MM.1S (cell line): ENCODE data around the gene NUDC.

Experiments used
- DNase-seq: peaks from one replicate; pipeline ENCODE4 v3.0.0-alpha.2; 2015
- H2AFZ ChIP-seq: fragments of 300-600 bp; sonication (generic); 2 replicates; pipeline ENCODE4 v1.6.0; 2016; ENCODE audit warnings: antibody characterized with exemption, low read length
- H3F3A ChIP-seq: fragments of 300-600 bp; sonication (generic); 2 replicates; pipeline ENCODE4 v1.6.1; 2016; ENCODE audit warnings: mild to moderate bottlenecking, antibody characterized with exemption, low read length, moderate library complexity, mixed read lengths; ENCODE audit not compliant: insufficient read depth
- H3K27ac ChIP-seq: fragments of 300-600 bp; sonication (generic); 2 replicates; pipeline ENCODE4 v1.5.1; 2016; ENCODE audit warnings: mild to moderate bottlenecking, low read length
- H3K27me3 ChIP-seq: fragments of 300-600 bp; sonication (generic); replicated peaks from 2 replicates; pipeline ENCODE4 v1.6.0; 2016; ENCODE audit warnings: low read length; ENCODE audit not compliant: insufficient read depth
- H3K36me3 ChIP-seq: fragments of 300-600 bp; sonication (generic); replicated peaks from 2 replicates; pipeline ENCODE4 v1.6.1; 2016; ENCODE audit warnings: mild to moderate bottlenecking, low read length, mixed read lengths; ENCODE audit not compliant: insufficient read depth
- H3K4me1 ChIP-seq: fragments of 300-600 bp; sonication (generic); 2 replicates; pipeline ENCODE4 v1.6.1; 2016; ENCODE audit warnings: low read length, mixed read lengths
- H3K4me2 ChIP-seq: fragments of 300-600 bp; sonication (generic); 2 replicates; pipeline ENCODE4 v1.6.0; 2016; ENCODE audit warnings: low read depth, low read length
- H3K4me3 ChIP-seq: fragments of 300-600 bp; sonication (generic); 2 replicates; pipeline ENCODE4 v1.5.1; 2016; ENCODE audit warnings: low read length, mixed read lengths
- H3K79me2 ChIP-seq: fragments of 300-600 bp; sonication (generic); 2 replicates; pipeline ENCODE4 v1.6.1; 2016; ENCODE audit warnings: mixed run types, low read length, mixed read lengths
- H3K9ac ChIP-seq: fragments of 300-600 bp; sonication (generic); 2 replicates; pipeline ENCODE4 v1.6.1; 2016; ENCODE audit warnings: low read length, mixed read lengths
- H3K9me2 ChIP-seq: fragments of 300-600 bp; sonication (generic); replicated peaks from 2 replicates; pipeline ENCODE4 v1.6.1; 2016; ENCODE audit warnings: mild to moderate bottlenecking, low read length, mixed read lengths; ENCODE audit not compliant: insufficient read depth
- H3K9me3 ChIP-seq: fragments of 300-600 bp; sonication (generic); replicated peaks from 2 replicates; pipeline ENCODE4 v1.6.1; 2016; ENCODE audit warnings: mild to moderate bottlenecking, low read length, mixed read lengths; ENCODE audit not compliant: insufficient read depth
- H4K20me1 ChIP-seq: fragments of 300-600 bp; sonication (generic); 2 replicates; pipeline ENCODE4 v1.6.1; 2016; ENCODE audit warnings: mild to moderate bottlenecking, low read length, moderate library complexity, mixed read lengths; ENCODE audit not compliant: insufficient read depth
- CTCF ChIP-seq: fragments of 300-600 bp; sonication (generic); IDR thresholded peaks from 2 replicates; pipeline ENCODE4 v1.5.1; 2016; ENCODE audit warnings: antibody characterized with exemption, low read length, mixed read lengths
- EZH2 ChIP-seq: fragments of 300-600 bp; sonication (generic); optimal IDR thresholded peaks from 2 replicates; pipeline ENCODE3; 2017; ENCODE audit warnings: low read depth, mild to moderate bottlenecking, antibody characterized with exemption, low read length, mixed read lengths
- EZH2phosphoT487 ChIP-seq: fragments of 300-600 bp; sonication (generic); IDR thresholded peaks from 2 replicates; pipeline ENCODE4 v1.6.1; 2018; ENCODE audit warnings: antibody characterized with exemption, low read length

Gene NUDC

GRCh38 chr1:26888231-26888630 is 33.3 kb upstream of the NUDC start:
- Histone ChIP-seq H4K20me1 (no peaks in the 10 kb centered on the region), H3K27me3 (no peaks in the 10 kb centered on the region), H2AFZ (no peak overlapping the region), H3K9ac (no peak overlapping the region), H3K36me3 (peaks cover 8% of the 10 kb centered on the region; the same call in 1 of the 2 replicates), H3K9me3 (no peaks in the 10 kb centered on the region), H3K27ac (no peak overlapping the region), H3K4me1 (peaks cover 10% of the 10 kb centered on the region), H3K9me2 (no peaks in the 10 kb centered on the region), H3K4me3 (no peak overlapping the region), H3K79me2 (peaks cover 28% of the 10 kb centered on the region), H3F3A (no peaks in the 10 kb centered on the region), H3K4me2 (no peak overlapping the region)
- DNase-seq: no peak
- no peak for TF ChIP-seq EZH2phosphoT487
- no peak for TF ChIP-seq EZH2
- no peak for TF ChIP-seq CTCF

- H3K36me3 ChIP-seq: peaks cover 6% of the 10 kb centered on the region; the same call in 1 of the 2 replicates
Measured at GRCh38 chr1:26889551-26890466, 31.7 kb upstream of the NUDC start, which contains the start of gene GPN2. Gene GPN2, minus strand, starts transcription at chr1:26890283. Its CDS starts 187 bp downstream, at chr1:26890096.

GRCh38 chr1:26890467-26890796 is 31.1 kb upstream of the NUDC start:
- Histone ChIP-seq H4K20me1 (no peaks in the 10 kb centered on the region), H3K4me1 (peaks cover 10% of the 10 kb centered on the region), H3K79me2 (peaks cover 36% of the 10 kb centered on the region), H3K4me3 (peak overlapping the region; percentile 94), H3K4me2 (peak overlapping the region; percentile 96), H3K27ac (no peak overlapping the region; the same call in 1 of the 2 replicates), H3F3A (no peaks in the 10 kb centered on the region), H2AFZ (peak overlapping the region; percentile 92), H3K9me2 (no peaks in the 10 kb centered on the region), H3K27me3 (no peaks in the 10 kb centered on the region), H3K9me3 (no peaks in the 10 kb centered on the region), H3K9ac (peak overlapping the region; percentile 89; the same call in 1 of the 2 replicates), H3K36me3 (0 out of 2 replicates have a peak, but pooled peaks cover 6% of the 10 kb centered on the region)
- TF ChIP-seq CTCF (no peak), EZH2phosphoT487 (no peak), EZH2 (no peak)
- no peak for DNase-seq

More at GRCh38 chr1:26889551-26890466, 31.7 kb upstream of the NUDC start, which contains the start of gene GPN2:
- H3K4me3 ChIP-seq: peak within 1 kb of the TSS; percentile 94
- peak; percentile 80 for DNase-seq
- H3K9me2 ChIP-seq: no peaks in the 10 kb centered on the region
- TF ChIP-seq CTCF (no peak), EZH2phosphoT487 (no peak), EZH2 (no peak)
- peak within 1 kb of the TSS; percentile 89 for H3K9ac ChIP-seq
- H3F3A ChIP-seq: no peaks in the 10 kb centered on the region
- H4K20me1 ChIP-seq: no peaks in the 10 kb centered on the region
- H2AFZ ChIP-seq: peak within 1 kb of the TSS; percentile 92
- H3K27me3 ChIP-seq: no peaks in the 10 kb centered on the region
- no peaks in the 10 kb centered on the region for H3K9me3 ChIP-seq
- H3K4me2 ChIP-seq: peak within 1 kb of the TSS; percentile 96
- peaks cover 35% of the 10 kb centered on the region for H3K79me2 ChIP-seq
- H3K27ac ChIP-seq: peak within 1 kb of the TSS; percentile 66
- peaks cover 10% of the 10 kb centered on the region for H3K4me1 ChIP-seq
